Kidney (tissue), 14 donors: ENCODE results near the gene EBI3. TPM values are rescaled to one million over a fixed set of nuclear protein-coding genes. Genes with fewer than 3 reads are reported as not detected.
"Not testable (repeated sequence)": the region's sequence is repeated elsewhere in the genome, so short reads cannot be mapped to it uniquely, and the experiment has no call there.

Source experiments
- DNase-seq, 5 donors: peaks; one replicate each; pipeline ENCODE4 v3.0.0-alpha.2; 2013 to 2020
- FAIRE-seq: peaks from 2 replicates; lab custom pipeline; 2012; peaks lifted over from hg19 to GRCh38; lab: Jason Lieb, UNC
- H3K27ac ChIP-seq, 2 donors: one replicate each; pipeline ENCODE4 v1.7.0; 2013; ENCODE audit warnings: low read depth in 2 of 2, low read length in 2 of 2, inconsistent platforms in 1 of 2
- H3K27me3 ChIP-seq: one replicate; pipeline ENCODE4 v1.7.1; 2013; ENCODE audit warnings: low read length, inconsistent platforms; ENCODE audit not compliant: control insufficient read depth, insufficient read depth
- H3K36me3 ChIP-seq, 3 donors: one replicate each; pipeline versions ENCODE4 v1.7.0 to v1.7.1; 2013; ENCODE audit warnings: low read length in 3 of 3, control low read depth in 1 of 3, inconsistent platforms in 1 of 3; ENCODE audit not compliant: insufficient read depth in 3 of 3, control insufficient read depth in 2 of 3
- H3K4me1 ChIP-seq, 3 donors: one replicate each; pipeline versions ENCODE4 v1.7.0 to v1.7.1; 2013; ENCODE audit warnings: low read length in 3 of 3, inconsistent platforms in 1 of 3, low read depth in 1 of 3; ENCODE audit not compliant: control insufficient read depth in 2 of 3, insufficient read depth in 2 of 3
- H3K4me3 ChIP-seq, 3 donors: one replicate each; pipeline versions ENCODE4 v1.7.0 to v1.8.1; 2013; ENCODE audit warnings: low read length in 3 of 3, control low read depth in 1 of 3, inconsistent platforms in 1 of 3
- H3K9ac ChIP-seq, 3 donors: one replicate each; pipeline versions ENCODE4 v1.7.0 to v1.7.1; 2013; ENCODE audit warnings: low read length in 3 of 3, control low read depth in 1 of 3, inconsistent platforms in 1 of 3
- H3K9me3 ChIP-seq, 3 donors: one replicate each; pipeline versions ENCODE4 v1.7.0 to v1.7.1; 2013; ENCODE audit warnings: low read length in 3 of 3, control low read depth in 1 of 3, inconsistent platforms in 1 of 3; ENCODE audit not compliant: control insufficient read depth in 2 of 3, insufficient read depth in 1 of 3
- intact Hi-C: fragments of 100-400 bp; cut with DNase I; formaldehyde crosslinking; loops from one replicate; pipeline ENCODE4 v1.11.1; 2022
- polyA plus RNA-seq: library from polyadenylated mRNA; stranded (reverse); fragments of 350-450 nt; fragmentation: Illumina TruSeq; extraction: RNeasy Lipid Tissue Mini Kit (QIAGEN cat#74804); gene quantifications from one replicate; pipeline ENCODE4 v1.2.3, GENCODE V29; 2014; ENCODE audit warnings: low read depth, low replicate concordance; ENCODE audit not compliant: insufficient read depth
- total RNA-seq: library from RNA; stranded (reverse); fragmentation: NEBNext Ultra II Directional; extraction: Animal tissue kit (Norgen Biotek cat#: 25700); gene quantifications from one replicate; pipeline ENCODE4 v1.2.1, GENCODE V29; 2021
- TF ChIP-seq, protein P1 (sequence below): IDR thresholded peaks from 3 replicates; pipeline ENCODE4 v1.5.1; 2012; ENCODE audit warnings: mild to moderate bottlenecking, moderate library complexity, borderline replicate concordance; ENCODE audit not compliant: insufficient read depth; ENCODE audit errors: extremely low read depth
- donor health status: control.
- donor health status: control.
- donor health status: control.
- donor health status: control.
- donor health status: control.
- donor health status: DM: yes; HTN: yes; CAD: no.
- donor health status: Normal renal cell carcinoma (clear cell type).

The EBI3 gene
- total and polyA plus RNA-seq, 2 donors from 2014 or later: 1.5 to 8.3 TPM

DNA sequence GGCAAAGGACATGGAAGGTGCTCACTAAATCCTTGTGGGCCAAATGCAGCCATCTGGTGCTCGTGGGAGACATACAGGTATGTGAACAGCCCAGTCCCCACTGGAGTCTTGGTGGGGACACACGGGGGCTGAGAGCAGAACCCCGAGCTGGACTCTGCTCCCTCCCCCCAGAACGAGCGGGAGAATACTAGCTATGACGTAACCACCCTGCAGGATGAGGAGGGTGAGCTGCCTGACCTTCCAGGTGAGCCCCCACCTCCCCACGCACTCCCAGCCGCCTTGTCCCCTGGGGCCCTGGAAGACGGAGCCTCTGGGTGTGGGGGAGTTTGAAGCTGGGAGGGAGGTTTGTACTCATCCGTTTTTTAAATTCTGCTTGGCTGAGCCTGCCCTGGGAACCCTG, 13.5 kb upstream of the EBI3 start:
- H3K9me3 ChIP-seq: no peaks in the 10 kb centered on the region
- H3K36me3 ChIP-seq: no peaks in the 10 kb centered on the region
- no peak for FAIRE-seq
- H3K27ac ChIP-seq: no peak overlapping the region
- intact Hi-C loops: no loop called here
- TF ChIP-seq, protein P1, sequence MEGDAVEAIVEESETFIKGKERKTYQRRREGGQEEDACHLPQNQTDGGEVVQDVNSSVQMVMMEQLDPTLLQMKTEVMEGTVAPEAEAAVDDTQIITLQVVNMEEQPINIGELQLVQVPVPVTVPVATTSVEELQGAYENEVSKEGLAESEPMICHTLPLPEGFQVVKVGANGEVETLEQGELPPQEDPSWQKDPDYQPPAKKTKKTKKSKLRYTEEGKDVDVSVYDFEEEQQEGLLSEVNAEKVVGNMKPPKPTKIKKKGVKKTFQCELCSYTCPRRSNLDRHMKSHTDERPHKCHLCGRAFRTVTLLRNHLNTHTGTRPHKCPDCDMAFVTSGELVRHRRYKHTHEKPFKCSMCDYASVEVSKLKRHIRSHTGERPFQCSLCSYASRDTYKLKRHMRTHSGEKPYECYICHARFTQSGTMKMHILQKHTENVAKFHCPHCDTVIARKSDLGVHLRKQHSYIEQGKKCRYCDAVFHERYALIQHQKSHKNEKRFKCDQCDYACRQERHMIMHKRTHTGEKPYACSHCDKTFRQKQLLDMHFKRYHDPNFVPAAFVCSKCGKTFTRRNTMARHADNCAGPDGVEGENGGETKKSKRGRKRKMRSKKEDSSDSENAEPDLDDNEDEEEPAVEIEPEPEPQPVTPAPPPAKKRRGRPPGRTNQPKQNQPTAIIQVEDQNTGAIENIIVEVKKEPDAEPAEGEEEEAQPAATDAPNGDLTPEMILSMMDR: no peak
- H3K27me3 ChIP-seq: no peaks in the 10 kb centered on the region
- no peak for DNase-seq
- H3K4me1 ChIP-seq: no peaks in the 10 kb centered on the region
- H3K4me3 ChIP-seq: no peak overlapping the region
- H3K9ac ChIP-seq: no peak overlapping the region

DNA sequence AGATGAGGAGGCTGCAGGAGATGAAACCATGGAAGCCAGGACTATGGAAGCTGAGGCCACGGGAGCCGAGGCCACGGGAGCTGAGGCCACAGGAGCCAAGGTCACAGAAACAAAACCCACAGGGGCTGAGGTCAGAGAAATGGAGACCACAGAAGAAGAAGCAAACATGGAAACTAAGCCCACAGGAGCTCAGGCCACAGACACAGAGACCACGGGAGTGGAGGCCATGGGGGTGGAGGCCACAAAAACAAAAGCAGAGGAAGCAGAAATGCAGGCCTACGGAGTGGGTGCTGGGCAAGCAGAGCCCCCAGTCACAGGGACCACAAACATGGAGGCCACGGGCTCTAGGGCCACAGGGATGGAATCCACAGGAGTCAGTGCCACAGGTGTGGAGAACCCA, 12.5 kb upstream of the EBI3 start:
- DNase-seq (no peak), FAIRE-seq (no peak)
- Histone ChIP-seq H3K4me3 (no peak overlapping the region), H3K9ac (no peak overlapping the region), H3K27me3 (no peaks in the 10 kb centered on the region), H3K4me1 (no peaks in the 10 kb centered on the region), H3K9me3 (no peaks in the 10 kb centered on the region), H3K36me3 (no peaks in the 10 kb centered on the region), H3K27ac (no peak overlapping the region)
- intact Hi-C loops: no loop called here
- TF ChIP-seq, protein P1: no peak

DNA sequence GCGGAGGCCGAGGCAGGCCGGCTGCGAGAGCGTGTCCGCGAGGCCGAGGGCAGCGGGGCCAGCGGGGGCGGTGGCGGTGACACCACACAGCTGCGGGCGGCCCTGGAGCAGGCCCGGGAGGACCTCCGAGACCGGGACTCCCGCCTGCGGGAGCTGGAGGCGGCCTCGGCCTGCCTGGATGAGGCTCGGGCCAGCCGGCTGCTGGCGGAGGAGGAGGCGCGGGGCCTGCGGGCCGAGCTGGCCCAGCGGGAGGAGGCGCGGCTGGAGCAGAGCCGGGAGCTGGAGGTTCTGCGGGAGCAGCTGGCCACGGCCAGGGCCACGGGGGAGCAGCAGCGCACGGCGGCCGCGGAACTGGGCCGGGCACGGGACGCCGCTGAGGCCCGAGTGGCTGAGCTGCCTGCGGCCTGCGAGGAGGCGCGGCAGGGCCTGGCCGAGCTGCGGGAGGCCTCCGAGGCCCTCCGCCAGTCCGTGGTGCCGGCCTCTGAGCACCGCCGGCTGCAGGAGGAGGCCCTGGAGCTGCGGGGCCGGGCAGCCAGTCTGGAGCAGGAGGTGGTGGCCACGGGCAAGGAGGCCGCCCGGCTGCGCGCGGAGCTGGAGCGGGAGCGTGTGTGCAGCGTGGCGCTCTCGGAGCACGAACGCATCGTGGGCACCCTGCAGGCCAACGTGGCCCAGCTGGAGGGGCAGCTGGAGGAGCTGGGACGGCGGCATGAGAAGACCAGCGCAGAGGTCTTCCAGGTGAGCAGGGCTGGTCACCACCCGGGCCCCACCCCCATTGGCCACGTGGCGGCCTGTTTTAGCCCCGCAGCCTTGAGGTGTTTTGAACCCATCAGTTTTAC, 11.7 kb upstream of the EBI3 start:
- no peak overlapping the region for H3K9ac ChIP-seq
- intact Hi-C loops: no loop called here
- H3K27me3 ChIP-seq: no peaks in the 10 kb centered on the region
- H3K4me1 ChIP-seq: no peaks in the 10 kb centered on the region
- H3K4me3 ChIP-seq: no peak overlapping the region
- H3K9me3 ChIP-seq: no peaks in the 10 kb centered on the region
- DNase-seq (no peak), FAIRE-seq (no peak)
- H3K36me3 ChIP-seq: no peaks in the 10 kb centered on the region
- no peak overlapping the region for H3K27ac ChIP-seq
- TF ChIP-seq, protein P1: no peak

DNA sequence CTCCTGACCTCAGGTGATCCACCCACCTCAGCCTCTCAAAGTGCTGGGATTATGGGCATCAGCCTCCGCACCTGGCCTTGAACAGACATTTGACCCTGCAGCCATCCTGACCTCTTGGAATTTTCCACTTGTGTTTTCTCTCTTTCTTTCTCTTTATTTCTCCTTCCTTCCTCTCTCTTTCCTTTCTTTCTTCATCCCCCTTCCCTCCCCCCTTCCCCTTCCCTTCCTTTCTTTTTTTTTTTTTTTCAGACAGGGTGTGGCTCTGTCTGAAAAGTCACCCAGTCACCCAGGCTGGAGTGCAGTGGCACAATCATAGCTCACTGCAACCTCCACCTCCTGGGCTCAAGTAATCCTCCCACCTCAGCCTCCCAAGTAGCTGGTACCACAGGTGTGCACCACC, 10.8 kb upstream of the EBI3 start:
- intact Hi-C loops, H3K4me3 ChIP-seq, DNase-seq, H3K9me3 ChIP-seq, H3K27ac ChIP-seq, H3K27me3 ChIP-seq, H3K9ac ChIP-seq, H3K36me3 ChIP-seq, FAIRE-seq, H3K4me1 ChIP-seq: not testable (repeated sequence)
